AG20443 (cell line): ENCODE results near the gene CAPZA1.

Experiments
- DNase-seq: peaks from one replicate; pipeline ENCODE4 v3.0.0; 2012; ENCODE audit warnings: low spot score, mixed read lengths

CAPZA1 gene

GRCh38 chr1:112677501-112677900, 57.9 kb downstream of the CAPZA1 start:
- DNase-seq = no peak

- no peak for DNase-seq
Measured at GRCh38 chr1:112678605-112679004, 59.0 kb downstream of the CAPZA1 start.

GRCh38 chr1:112685913-112686312, 66.3 kb downstream of the CAPZA1 start:
- DNase-seq = no peak

- no peak for DNase-seq
Measured at GRCh38 chr1:112686417-112686816, 66.8 kb downstream of the CAPZA1 start.

- no peak for DNase-seq
Measured at GRCh38 chr1:112686835-112687234, 67.2 kb downstream of the CAPZA1 start.

GRCh38 chr1:112687361-112687760, 67.7 kb downstream of the CAPZA1 start:
- DNase-seq = no peak

GRCh38 chr1:112687785-112688496, 68.3 kb downstream of the CAPZA1 start:
- no peak for DNase-seq

GRCh38 chr1:112688781-112689193, 69.2 kb downstream of the CAPZA1 start:
- DNase-seq = no peak

- DNase-seq = no peak
Measured at GRCh38 chr1:112689196-112689841, 69.7 kb downstream of the CAPZA1 start.

- no peak for DNase-seq
Measured at GRCh38 chr1:112689842-112690237, 70.2 kb downstream of the CAPZA1 start.

- DNase-seq = no peak
Measured at GRCh38 chr1:112692681-112693080, 73.0 kb downstream of the CAPZA1 start.

- no peak for DNase-seq
Measured at GRCh38 chr1:112693821-112694220, 74.2 kb downstream of the CAPZA1 start.

GRCh38 chr1:112694363-112694929, 74.8 kb downstream of the CAPZA1 start:
- no peak for DNase-seq

- no peak for DNase-seq
Measured at GRCh38 chr1:112695276-112695675, 75.6 kb downstream of the CAPZA1 start.

- no peak for DNase-seq
Measured at GRCh38 chr1:112696578-112697314, 77.1 kb downstream of the CAPZA1 start.

GRCh38 chr1:112697781-112698201, 78.2 kb downstream of the CAPZA1 start:
- no peak for DNase-seq

- no peak for DNase-seq
Measured at GRCh38 chr1:112698366-112699310, 79.0 kb downstream of the CAPZA1 start.

- no peak for DNase-seq
Measured at GRCh38 chr1:112699425-112700144, 80.0 kb downstream of the CAPZA1 start.

- DNase-seq = peak; percentile 88
Measured at GRCh38 chr1:112700290-112701226, 80.9 kb downstream of the CAPZA1 start.
